G401.6 (cell line): Measurements from ENCODE around the gene C2orf76.

Experiments used
- FAIRE-seq: peaks from 2 replicates; lab custom pipeline; 2012; peaks lifted over from hg19 to GRCh38; lab: Jason Lieb, UNC

C2orf76 gene

GRCh38 chr2:119263025-119263424, 103.6 kb downstream of the C2orf76 start:
- no peak for FAIRE-seq

DNA sequence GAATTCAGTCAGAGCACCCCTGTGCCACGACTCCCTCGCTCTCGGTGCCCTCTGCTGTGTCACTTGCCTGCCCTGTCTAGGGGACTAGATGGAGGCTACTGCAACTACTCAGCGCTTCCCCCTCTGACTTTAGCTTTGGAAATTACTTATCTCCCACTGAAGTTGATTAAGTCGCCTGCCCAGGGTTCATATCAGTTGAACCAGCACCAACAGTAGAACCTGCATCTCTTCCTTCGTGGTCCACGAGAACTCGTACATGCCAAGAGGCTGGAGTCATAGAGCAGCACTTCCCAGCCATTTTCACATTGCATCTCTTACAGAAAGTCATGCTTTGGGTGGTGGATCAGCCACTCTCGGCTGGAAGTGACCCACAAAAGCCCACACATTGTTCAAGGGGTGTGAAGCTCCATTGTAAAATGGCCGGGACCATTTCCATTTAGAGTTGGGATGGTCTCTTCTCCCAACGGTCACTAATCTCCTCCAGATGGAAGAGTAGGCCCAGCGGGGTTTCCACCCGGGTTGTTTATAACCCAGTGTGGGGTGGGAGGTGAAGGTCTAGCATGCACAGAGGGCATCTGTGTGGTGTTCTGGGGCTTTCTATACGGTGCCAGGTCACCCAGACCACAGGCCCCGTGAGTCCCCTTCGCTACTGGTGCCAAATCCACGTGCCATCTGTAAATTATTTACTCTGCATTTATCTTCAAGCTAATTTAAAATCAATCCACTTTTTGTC, 105.0 kb downstream of the C2orf76 start:
- FAIRE-seq = no peak

GRCh38 chr2:119260646-119261492, 105.8 kb downstream of the C2orf76 start:
- FAIRE-seq = no peak

- FAIRE-seq = no peak
These were observed 107.3 kb downstream of the C2orf76 start for GRCh38 chr2:119259296-119259860.

DNA sequence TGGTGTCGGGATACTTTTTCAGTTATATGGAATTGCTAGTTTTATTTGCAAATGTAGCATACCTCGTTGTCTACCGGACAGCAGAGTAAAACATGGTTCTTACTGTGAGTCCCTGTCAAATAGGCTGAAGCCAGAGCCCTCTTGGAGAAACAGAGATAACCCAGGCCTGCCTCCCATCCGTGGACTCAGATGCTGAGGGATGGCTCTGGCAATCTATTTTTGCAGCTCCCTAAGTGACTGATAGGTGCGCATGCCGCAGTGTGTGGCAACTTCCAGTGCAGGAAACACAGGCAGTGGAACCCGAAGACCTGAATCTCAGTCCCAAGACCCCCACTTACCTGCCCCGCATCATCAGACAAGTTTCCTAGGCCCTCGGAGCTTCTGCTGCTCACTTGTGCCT, 109.4 kb downstream of the C2orf76 start:
- no peak for FAIRE-seq

- FAIRE-seq = no peak
These were observed 110.1 kb downstream of the C2orf76 start for GRCh38 chr2:119256582-119256921.

DNA sequence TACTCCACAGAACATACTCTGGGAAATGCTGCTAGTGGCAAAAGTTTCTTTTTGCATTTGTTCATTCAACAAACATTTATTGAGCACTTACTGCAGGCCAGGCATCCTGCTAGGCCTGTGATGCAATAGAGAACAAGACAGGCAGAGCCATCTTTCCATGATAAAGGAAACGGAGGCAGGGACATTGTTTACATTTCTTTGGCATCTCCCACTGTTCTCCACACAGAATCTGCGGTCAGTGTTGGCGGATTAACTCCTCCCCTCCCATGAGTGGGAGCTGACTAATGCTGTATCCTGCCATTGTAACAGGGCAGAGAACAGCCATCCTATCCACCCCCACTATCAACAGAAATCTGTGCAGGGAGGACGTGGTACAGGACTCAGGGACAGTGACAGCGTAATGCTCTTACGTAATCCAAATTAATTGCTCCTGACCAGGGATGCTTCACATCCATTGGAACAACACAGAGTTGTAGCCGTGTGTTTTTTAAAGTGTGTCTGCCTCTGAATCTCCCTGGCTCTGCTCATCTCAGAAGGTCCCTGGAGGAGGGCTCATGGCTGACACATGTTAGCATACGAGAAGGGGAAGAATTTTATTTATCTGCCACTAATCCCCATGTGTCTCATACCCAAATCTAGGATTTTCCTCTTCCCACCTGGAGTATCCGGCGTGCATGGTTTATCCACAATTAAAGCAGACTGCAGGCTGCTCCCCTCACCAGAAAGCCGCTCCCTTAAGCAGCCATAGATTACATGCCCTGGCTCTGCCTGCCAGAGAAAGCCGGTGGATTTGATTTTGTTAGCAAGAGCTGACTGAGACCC, 110.7 kb downstream of the C2orf76 start:
- FAIRE-seq = no peak

- no peak for FAIRE-seq
These were observed 112.0 kb downstream of the C2orf76 start for GRCh38 chr2:119254601-119255080.

DNA sequence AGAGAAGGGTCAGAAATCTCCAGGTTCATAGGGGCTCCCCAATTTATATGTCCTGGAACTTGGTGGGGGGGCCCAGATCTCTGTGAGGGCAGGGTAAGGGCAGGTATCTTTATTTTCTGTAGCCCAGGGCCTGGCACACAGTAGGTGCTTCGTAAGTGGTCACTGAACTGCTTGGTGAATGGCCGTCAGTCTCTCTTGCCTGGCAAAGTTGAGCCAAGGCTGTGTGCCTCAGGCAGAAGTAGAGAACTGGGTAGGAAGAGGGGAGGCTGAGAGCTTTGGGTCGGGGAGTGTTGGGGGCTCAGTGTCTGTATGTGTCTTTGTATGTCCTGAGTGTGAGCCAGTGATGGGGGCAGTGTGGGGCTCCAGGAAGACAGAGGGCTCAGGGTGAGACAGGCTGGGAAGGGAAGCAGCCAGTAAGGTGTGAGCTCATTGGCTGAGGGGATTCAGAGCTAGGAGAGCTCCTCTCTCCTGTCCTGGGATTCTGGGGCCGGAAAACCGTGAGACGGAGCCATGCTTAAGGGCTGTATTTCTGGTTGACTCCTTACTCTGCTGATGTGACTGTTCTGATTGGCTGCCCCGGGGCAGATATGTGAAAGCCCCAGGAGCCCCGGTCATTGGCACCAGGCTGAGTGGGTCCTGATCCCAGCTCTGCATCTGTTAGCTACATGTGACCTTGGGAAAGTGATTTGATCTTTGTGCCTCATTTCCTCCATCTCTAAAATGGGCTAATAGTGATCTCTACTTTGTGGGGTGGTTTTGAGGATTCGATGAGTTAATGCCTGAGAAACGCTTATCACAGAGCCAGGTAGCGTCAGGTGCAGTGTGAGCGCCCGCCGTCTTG, 112.7 kb downstream of the C2orf76 start:
- no peak for FAIRE-seq

DNA sequence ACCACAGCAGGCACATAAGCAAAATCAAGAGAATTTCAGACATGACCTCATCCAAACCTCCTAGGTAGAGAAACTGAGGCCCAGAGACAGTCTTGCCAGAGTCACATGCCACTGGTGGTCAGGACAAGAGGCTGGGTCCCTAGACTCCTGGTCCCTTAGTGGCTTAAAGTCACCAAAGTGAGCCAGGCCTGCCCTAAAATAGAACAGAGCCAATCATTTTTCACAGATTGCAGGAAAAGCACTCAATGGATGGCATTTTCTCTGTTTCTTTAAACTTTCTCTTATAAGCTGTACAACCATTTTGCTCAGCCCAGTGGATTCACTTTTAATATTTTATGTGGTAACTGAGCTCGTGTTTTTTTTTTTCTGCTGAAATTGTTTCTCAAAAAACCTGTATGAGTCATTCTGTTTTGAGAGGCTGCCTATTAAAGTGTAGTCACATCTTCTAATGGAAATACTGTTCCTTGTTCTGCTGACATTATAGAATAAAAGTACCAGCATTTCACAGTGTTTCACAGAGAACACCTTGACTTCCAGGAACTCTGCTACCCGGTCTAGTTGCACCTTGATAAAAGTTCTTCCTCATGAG, 113.4 kb downstream of the C2orf76 start:
- no peak for FAIRE-seq
